ENCODE results near the gene PUS10.
"Not testable (repeated sequence)": the region's sequence is repeated elsewhere in the genome, so short reads cannot be mapped to it uniquely, and the experiment has no call there.

Gene PUS10

DNA sequence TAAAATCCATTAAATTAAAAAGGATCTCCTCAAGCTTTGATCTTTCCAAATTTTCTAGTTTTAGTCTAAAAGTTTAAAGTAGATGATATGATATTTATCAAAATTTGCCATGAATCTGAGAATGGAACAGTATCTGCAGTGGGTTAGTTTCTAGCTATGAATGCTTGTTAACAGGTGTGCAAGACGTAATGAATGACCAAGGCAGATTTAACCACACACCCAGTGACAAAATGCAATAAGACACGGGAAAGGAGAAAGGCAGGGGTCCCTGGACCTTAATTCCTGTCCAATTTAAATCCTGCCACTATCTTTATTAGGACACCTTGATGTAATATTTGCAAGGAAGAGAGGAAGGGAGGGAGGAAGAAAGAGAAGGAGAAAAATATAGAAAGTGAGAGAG, 31.0 kb downstream of the PUS10 start:
- TF ChIP-seq, protein P1, sequence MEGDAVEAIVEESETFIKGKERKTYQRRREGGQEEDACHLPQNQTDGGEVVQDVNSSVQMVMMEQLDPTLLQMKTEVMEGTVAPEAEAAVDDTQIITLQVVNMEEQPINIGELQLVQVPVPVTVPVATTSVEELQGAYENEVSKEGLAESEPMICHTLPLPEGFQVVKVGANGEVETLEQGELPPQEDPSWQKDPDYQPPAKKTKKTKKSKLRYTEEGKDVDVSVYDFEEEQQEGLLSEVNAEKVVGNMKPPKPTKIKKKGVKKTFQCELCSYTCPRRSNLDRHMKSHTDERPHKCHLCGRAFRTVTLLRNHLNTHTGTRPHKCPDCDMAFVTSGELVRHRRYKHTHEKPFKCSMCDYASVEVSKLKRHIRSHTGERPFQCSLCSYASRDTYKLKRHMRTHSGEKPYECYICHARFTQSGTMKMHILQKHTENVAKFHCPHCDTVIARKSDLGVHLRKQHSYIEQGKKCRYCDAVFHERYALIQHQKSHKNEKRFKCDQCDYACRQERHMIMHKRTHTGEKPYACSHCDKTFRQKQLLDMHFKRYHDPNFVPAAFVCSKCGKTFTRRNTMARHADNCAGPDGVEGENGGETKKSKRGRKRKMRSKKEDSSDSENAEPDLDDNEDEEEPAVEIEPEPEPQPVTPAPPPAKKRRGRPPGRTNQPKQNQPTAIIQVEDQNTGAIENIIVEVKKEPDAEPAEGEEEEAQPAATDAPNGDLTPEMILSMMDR (IDR thresholded peaks at IDR 0.05; ENCODE audit: insufficient read depth, low read length, missing control alignments) = no peak
- CTCF ChIA-PET = interaction anchor here (0.9 to 2.5 kb wide), 2 partner anchors 12 to 14 kb away, joined by 3 to 14 read pairs; no protein-coding TSS in a partner anchor
- H3K4me3 ChIP-seq (ENCODE audit: low read depth, low read length) = no peak overlapping the region
- POLR2A ChIA-PET = no interaction called here
- DNase-seq (ENCODE audit: low read depth, low spot score) = no peak

DNA sequence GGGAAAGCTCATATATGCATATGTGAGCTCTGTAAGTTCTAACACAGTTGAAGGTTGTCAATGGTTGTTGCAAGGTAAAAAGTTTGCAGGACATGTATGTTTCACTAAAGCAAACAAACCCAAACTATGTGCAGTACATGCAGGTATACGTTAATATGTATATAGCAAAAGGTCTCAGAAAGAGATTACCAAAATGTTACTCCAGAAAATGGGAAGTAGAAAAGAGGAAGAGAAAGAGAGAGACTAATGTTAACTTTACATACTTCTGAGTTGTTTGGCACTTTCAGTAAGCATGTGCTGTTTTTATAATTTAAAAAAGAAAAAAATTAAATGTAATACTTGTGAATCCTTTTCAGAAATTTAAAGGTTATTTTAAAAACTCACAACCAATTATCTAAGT, 33.3 kb downstream of the PUS10 start:
- no peak for DNase-seq (ENCODE audit: low read depth, low spot score)
- POLR2A ChIA-PET = no interaction called here
- TF ChIP-seq, protein P1 (IDR thresholded peaks at IDR 0.05; ENCODE audit: insufficient read depth, low read length, missing control alignments) = no peak
- no peak overlapping the region for H3K4me3 ChIP-seq (ENCODE audit: low read depth, low read length)
- CTCF ChIA-PET = no interaction called here

DNA sequence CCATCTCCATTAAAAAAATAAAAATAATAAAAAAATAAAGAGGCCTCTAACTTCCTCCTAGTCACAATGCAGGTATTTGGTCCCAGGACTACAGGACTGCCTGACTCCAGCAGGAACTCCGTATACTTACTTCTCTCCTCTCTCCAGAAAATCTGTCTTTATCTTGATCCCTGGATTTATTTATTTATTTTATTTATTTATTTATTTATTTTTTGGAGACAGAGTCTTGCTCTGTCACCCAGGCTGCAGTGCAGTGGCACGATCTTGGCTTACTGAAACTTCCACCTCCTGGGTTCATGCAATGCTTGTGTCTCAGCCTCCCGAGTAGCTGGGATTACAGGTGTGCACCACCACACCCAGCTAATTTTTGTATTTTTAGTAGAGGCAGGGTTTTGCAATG, 36.0 kb downstream of the PUS10 start:
- POLR2A ChIA-PET; H3K4me3 ChIP-seq (ENCODE audit: low read depth, low read length); DNase-seq (ENCODE audit: low read depth, low spot score): not testable (repeated sequence)
- CTCF ChIA-PET = interaction anchor here (1.2 kb wide), 1 partner anchor 17 kb away, joined by 3 read pairs; no protein-coding TSS in a partner anchor

DNA sequence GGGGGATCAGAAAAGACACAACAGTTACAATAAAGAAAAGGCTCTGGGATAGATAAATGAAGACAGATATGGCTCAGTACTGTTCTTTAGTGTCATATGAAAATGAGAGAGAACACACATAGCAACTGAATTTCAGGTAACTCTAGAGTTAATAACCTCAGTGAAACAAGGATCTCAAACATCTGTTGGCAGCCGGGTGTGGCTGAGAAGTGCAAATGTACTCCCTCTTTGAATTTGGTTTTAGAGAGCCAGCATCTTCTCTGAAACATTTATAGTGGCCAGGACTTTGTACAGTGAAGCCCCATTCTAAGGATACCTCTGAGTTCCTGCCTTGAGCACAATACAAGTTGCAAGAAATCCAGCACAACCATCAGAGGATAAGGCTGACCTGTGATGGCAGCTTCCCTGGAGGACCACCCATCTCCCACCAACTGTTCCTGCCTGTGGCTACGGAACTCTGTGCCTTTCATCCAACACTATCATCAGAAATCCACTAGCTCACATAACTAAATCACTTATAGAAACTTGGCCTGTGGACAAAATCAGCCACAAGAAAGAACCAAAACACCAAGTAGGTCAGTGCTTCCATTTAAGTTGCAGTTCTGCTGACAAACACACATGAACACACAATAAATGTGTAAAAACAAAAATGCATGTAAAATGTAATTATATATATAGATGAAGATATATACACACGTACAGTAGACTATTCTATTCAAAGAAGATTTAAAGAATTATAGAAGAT, 37.8 kb downstream of the PUS10 start:
- CTCF ChIA-PET = no interaction called here
- POLR2A ChIA-PET = no interaction called here
- TF ChIP-seq, protein P1 (IDR thresholded peaks at IDR 0.05; ENCODE audit: insufficient read depth, low read length, missing control alignments) = no peak
- no peak for DNase-seq (ENCODE audit: low read depth, low spot score)
- no peak overlapping the region for H3K4me3 ChIP-seq (ENCODE audit: low read depth, low read length)

DNA sequence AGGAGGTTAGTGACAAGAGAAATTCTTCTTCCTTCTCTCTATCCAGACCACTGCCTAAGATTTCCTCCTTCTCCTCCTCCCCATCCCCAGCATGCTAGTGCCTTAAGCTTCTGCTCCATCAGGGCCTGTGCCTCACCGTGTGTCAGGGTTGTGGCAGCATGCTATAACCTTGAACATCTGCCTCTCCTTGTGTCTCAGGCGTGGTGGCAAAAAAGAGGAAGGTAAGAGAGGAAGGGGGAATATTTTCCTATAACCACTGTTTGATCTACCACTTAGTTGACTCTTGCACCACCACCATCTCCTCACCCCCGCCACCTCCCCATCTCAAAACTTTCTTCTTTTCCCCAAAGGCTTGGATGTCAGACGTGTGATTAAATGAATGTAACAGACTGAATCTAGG, 38.8 kb downstream of the PUS10 start:
- TF ChIP-seq, protein P1 (IDR thresholded peaks at IDR 0.05; ENCODE audit: insufficient read depth, low read length, missing control alignments) = no peak
- ChIA-PET POLR2A (no interaction called here), CTCF (no interaction called here)
- DNase-seq (ENCODE audit: low read depth, low spot score) = no peak
- no peak overlapping the region for H3K4me3 ChIP-seq (ENCODE audit: low read depth, low read length)

DNA sequence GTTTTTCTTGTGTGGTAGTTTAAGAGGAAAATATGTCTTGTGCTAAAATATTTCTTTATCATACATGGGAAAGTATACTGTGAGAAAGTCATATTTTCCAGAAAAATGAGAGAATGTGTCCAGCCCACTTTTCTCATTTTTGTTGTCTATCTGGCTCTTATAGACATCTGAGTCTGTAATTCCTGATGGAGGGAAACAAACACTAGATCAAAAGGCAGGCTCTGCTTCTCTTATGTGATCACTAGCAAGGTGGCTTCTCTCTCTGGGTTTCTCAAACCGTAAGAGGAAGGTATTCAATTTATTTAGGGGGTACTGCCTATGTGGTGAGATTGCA, 40.5 kb downstream of the PUS10 start:
- CTCF ChIA-PET = no interaction called here
- POLR2A ChIA-PET = no interaction called here
- H3K4me3 ChIP-seq (ENCODE audit: low read depth, low read length) = no peak overlapping the region
- DNase-seq (ENCODE audit: low read depth, low spot score) = no peak
- TF ChIP-seq, protein P1 (IDR thresholded peaks at IDR 0.05; ENCODE audit: insufficient read depth, low read length, missing control alignments) = no peak

DNA sequence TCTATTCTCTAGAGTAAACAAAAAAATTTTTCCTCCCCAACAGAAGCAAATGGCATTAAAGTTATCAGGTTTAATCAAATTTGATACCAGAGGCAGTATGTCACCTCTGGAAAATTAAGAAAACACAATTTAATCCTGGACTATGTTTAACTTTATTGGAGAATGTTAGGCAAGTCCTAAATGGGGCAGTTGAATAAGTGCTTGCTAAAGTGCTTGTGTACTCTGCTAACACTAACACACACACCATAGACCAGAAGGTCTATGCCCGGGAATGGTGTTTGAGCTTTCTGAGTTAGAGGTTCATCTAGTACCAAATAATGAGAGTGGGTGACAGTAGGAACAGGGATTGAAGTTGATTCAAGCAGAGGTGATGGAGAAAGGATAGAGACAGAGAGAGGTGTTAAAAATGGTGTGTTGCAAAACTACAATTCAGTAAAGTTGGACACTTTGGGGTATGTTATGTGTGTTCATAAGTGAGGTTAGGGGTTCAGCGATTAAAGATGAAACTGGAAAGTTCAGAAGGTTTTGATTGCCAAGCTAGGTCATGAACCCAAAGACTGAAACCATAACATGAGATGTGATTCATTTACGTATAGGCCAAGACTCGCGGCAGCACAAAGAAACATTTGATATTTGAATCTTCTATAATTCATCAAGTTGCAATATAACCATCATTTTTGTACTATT, 41.0 kb downstream of the PUS10 start:
- H3K4me3 ChIP-seq (ENCODE audit: low read depth, low read length) = no peak overlapping the region
- TF ChIP-seq, protein P1 (IDR thresholded peaks at IDR 0.05; ENCODE audit: insufficient read depth, low read length, missing control alignments) = no peak
- no peak for DNase-seq (ENCODE audit: low read depth, low spot score)
- ChIA-PET CTCF (no interaction called here), POLR2A (no interaction called here)
